ENCODE data around the gene SLC24A4.
"Not testable (repeated sequence)": the region's sequence is repeated elsewhere in the genome, so short reads cannot be mapped to it uniquely, and the experiment has no call there.

The SLC24A4 gene

GRCh38 chr14:92520102-92521057, 197.4 kb downstream of the SLC24A4 start:
- DNase-seq (ENCODE audit: low spot score): no peak

- DNase-seq (ENCODE audit: low spot score): no peak
These were observed 198.1 kb downstream of the SLC24A4 start for GRCh38 chr14:92521058-92521415.

- DNase-seq (ENCODE audit: low spot score): no peak
These were observed 200.8 kb downstream of the SLC24A4 start for GRCh38 chr14:92523752-92524151.

- no peak for DNase-seq (ENCODE audit: low spot score)
These were observed 201.7 kb downstream of the SLC24A4 start for GRCh38 chr14:92524602-92525185.

DNA sequence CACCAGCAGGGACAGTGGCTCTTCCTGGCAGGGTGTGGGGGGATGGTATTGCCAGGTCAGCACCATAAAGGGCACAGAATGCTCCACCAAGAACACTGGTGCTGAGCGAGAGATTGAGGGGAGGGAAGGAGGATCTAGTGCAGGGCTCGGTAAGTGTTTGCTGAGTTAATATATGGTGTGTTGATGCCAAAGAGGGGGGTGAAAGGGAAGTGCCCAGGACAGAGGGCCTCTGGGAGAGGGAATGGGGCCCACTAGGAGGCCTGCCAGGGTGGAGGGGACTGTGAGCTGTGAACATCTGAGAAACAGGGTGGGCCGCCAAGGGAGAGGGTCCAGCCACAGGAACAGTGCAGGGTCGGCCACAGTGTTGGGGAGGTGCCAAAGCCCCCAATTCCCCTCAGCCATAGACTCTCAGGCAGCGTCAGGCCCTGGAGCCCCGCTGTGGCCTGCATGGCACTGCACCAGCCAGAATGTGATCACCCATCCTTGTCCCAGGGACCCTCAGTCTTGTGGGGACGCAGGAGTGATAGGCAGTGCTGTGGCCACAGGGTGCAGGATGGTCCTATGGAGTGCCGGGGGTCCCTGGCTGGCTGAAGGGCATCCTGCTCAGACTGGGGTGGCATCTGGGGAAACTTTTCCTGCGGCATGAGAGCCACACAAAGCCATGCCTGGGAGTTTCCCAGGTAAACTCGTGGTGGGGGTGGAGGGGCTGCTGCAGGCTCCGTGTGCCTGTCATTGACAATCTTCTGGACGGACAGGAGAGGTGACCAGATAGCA, 202.5 kb downstream of the SLC24A4 start:
- DNase-seq (ENCODE audit: low spot score): no peak

GRCh38 chr14:92527721-92528120, 204.8 kb downstream of the SLC24A4 start:
- DNase-seq (ENCODE audit: low spot score): no peak

GRCh38 chr14:92528486-92529100, 205.6 kb downstream of the SLC24A4 start:
- DNase-seq (ENCODE audit: low spot score): no peak

- no peak for DNase-seq (ENCODE audit: low spot score)
These were observed 206.9 kb downstream of the SLC24A4 start for GRCh38 chr14:92529903-92530302.

DNA sequence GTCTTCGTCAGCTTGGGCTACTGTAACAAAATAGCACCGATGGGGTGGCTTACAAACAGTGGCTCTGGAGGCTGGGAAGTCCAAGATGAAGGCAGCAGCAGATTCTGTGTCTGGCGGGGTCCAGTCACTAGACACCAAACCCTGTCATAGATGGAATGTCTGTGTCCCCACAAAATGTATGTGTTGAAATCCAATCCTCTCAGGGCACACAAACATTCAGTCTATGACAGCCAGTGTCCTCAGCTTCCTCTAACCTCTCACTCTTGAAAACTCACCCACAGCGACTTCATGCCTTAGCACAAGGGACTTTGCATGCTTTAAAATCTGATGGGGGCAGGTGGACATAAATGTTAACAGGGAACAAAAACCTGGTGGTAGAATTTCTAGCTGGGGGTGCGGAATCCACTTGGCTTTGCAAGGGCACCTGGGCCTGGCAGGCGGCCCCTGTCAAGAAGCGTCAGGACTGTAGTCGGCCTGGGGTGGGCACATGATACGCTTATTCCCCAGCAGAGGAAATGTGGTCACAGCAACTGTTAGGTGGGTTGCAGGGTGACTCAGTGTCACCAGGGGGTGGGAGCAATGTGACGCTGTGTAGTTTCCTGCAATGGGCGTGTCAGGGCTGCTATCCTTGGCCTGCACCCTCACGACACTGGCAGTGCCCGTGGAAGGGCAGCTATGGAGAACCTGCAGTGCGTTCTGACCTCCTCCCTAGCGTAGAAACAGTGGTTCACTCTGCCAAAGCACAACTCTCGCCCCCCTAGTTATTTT, 208.3 kb downstream of the SLC24A4 start:
- DNase-seq (ENCODE audit: low spot score): peak; percentile 41

- no peak for DNase-seq (ENCODE audit: low spot score)
These were observed 209.7 kb downstream of the SLC24A4 start for GRCh38 chr14:92532490-92533163.

GRCh38 chr14:92534932-92535643, 212.1 kb downstream of the SLC24A4 start:
- peak; percentile 41 for DNase-seq (ENCODE audit: low spot score)

GRCh38 chr14:92536231-92536630, 213.3 kb downstream of the SLC24A4 start:
- DNase-seq (ENCODE audit: low spot score): not testable (repeated sequence)

DNA sequence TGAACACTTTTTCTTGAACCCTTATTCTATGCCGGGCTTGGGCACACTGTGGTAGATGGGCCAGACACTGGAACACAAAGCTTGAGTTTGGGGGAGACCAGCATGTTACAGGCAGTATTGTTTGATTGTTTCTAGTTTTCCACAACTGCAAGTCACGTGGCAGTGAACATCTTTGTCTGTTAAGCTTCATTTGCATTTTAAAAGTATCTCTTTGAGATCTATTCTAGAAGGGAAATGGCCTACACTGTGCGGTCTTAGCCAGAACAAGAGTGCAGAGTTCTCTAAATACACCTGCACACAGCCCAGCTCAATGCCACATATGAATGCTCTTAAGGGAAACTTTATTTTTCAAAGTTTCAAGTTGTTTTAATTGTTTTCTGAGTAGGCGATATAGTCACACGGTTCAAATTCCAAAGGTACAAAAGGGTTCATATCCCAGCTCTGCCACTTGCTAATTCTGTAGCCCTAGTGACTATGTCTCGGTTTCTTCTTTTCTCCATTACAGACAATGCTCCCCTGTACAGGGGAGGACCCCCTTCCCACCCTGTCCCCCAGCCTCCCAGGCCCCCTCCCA, 215.5 kb downstream of the SLC24A4 start:
- DNase-seq (ENCODE audit: low spot score): no peak

GRCh38 chr14:92539419-92539818, 216.5 kb downstream of the SLC24A4 start:
- DNase-seq (ENCODE audit: low spot score): no peak

DNA sequence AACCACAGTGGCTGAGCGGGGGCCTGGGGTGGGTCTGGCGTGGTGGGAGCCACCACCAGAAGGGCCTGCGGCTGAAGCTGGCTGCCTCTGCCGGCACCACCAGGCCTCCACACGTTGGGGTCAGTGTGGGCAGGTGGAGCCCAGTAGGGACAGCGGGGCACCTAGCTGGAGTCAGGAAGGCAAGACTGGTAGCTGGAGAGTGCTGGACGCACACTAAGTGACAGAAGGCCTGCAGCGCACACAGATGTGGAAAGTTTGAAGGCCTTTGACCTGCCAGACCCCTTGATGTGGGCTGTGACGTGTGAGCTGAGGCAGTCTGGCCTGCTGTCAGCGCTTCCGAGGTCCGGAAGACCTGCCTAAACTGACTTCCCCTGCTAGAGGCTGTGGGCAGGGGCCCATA, 216.9 kb downstream of the SLC24A4 start:
- DNase-seq (ENCODE audit: low spot score): no peak

DNA sequence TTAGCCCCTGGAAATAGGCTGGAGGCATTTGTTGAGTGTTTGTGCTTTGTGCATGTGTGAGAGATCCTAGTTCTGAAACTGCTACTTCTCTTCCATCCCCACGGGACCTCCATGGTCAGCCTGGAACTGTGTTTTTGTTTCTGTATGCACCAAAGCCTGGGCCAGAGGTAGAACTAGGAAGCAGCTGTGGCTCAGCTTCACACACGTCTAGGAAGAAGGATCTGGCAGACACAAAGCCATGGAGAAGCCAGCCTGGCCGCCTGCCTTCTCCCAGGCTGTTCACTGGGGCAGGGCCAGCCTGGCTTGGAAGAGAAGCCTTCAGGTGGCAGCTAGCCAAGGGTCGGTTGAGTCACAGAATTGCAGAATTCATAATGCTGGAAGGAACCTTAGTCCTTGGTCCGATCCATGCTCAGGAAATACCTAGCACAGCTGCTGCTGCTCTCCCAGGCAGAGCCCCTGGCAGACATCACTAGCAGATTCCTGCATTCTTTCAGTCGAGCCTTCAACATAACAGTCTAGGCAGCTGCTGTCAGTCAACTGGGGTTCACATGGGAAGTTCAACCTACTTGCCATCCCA, 217.6 kb downstream of the SLC24A4 start:
- DNase-seq (ENCODE audit: low spot score): no peak

DNA sequence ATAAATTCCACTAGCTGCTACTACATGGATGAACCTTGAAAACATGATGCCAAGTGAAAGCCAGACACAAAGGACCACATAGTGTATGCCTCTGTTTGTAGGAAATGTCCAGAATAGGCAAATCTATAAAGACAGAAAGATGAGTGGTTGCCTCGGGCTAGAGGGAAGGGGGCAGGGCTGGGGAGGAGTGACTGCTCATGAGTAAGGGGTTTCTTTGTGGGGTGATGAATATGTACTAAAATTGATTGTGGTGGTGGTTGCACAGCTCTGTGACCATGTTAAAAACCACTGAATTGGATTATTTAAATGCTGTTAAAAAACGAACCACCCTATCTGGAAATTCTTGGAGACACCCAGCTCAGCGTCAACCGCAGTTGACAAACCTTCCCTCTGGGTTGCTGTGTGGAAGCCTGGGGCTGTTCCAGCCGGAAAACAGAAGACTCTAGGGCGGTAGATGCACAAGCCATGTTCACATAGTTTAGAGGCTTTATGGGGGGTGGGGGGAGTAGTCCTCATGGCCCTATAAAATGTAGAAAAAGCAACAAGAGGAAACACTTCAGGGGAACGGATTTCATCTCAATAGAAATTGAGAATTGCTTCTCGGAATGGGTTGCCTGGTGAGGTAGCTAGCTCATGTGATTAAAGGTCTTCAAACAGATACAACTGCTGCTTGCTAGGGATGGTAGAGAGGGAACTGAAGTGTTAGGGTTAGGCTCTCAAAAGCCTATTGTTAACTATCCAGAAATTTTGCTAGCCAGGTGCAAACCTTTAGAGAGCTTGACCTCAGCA, 220.0 kb downstream of the SLC24A4 start:
- DNase-seq (ENCODE audit: low spot score): no peak

GRCh38 chr14:92544051-92544720, 221.2 kb downstream of the SLC24A4 start:
- DNase-seq (ENCODE audit: low spot score): no peak

Data from CD4-positive, alpha-beta T cell treated with Interleukin-6 at 100 ng/mL for 8 hours (primary cell).